DND-41 (cell line): ENCODE measurements around the gene RALGAPA2.

Experiments used
- EZH2 ChIP-seq: IDR thresholded peaks from 3 replicates; pipeline ENCODE4 v1.6.1; 2012; ENCODE audit warnings: borderline replicate concordance, low read depth, mild to moderate bottlenecking, moderate library complexity, low read length, inconsistent platforms; ENCODE audit not compliant: severe bottlenecking
- TF ChIP-seq, protein P1 (sequence below): IDR thresholded peaks from 2 replicates; pipeline ENCODE4 v1.5.1; 2012; ENCODE audit warnings: borderline replicate concordance, low read length, moderate library complexity, mild to moderate bottlenecking; ENCODE audit not compliant: poor library complexity, severe bottlenecking; ENCODE audit errors: extremely low read depth

DNA sequence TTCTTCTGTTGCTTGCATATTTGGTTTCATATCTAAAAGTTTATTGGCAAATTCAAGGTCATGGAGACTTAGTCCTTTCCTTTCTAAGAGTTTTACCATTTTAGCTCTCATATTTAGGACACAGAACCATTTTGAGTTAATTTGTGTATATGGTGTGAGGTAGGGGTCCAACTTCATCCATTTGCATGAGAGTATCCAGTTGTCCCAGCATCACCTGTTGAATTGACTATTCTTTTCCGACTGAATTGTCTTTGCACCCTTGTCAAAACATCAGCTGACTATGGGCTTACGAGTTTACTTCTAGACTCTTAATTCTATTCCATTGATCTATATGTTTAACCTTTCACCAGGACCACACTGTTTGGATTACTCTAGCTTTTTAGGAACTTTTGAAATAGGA is 157.5 kb downstream of the RALGAPA2 start:
- TF ChIP-seq, protein P1, sequence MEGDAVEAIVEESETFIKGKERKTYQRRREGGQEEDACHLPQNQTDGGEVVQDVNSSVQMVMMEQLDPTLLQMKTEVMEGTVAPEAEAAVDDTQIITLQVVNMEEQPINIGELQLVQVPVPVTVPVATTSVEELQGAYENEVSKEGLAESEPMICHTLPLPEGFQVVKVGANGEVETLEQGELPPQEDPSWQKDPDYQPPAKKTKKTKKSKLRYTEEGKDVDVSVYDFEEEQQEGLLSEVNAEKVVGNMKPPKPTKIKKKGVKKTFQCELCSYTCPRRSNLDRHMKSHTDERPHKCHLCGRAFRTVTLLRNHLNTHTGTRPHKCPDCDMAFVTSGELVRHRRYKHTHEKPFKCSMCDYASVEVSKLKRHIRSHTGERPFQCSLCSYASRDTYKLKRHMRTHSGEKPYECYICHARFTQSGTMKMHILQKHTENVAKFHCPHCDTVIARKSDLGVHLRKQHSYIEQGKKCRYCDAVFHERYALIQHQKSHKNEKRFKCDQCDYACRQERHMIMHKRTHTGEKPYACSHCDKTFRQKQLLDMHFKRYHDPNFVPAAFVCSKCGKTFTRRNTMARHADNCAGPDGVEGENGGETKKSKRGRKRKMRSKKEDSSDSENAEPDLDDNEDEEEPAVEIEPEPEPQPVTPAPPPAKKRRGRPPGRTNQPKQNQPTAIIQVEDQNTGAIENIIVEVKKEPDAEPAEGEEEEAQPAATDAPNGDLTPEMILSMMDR = no peak
- TF ChIP-seq EZH2 = no peak
